Measurements from ENCODE around the gene FGD6. TPM values are rescaled to one million over a fixed set of nuclear protein-coding genes. Genes with fewer than 3 reads are reported as not detected.

The FGD6 gene
- total RNA-seq, 6 experiments from 2014 or later, result 3.5 to 7.8 (median 5.1) TPM

GRCh38 chr12:95057424-95057823 lies 159.8 kb downstream of the FGD6 start:
- H3K4me1 ChIP-seq, result no peaks in the 10 kb centered on the region
- no peaks in the 10 kb centered on the region for H3K27me3 ChIP-seq
- H3K9me3 ChIP-seq, result no peaks in the 10 kb centered on the region
- 92% methylated on average over 3 of the region's 3 CpGs for WGBS (ENCODE audit: insufficient coverage, low coverage, low lambda C conversion rate, missing lambda C conversion rate)
- TF ChIP-seq POLR2A (IDR thresholded peaks at IDR 0.05) (no peak), CTCF (IDR thresholded peaks at IDR 0.05) (no peak)
- no peak overlapping the region for H3K4me3 ChIP-seq
- H3K27ac ChIP-seq, result no peak overlapping the region
- DNase-seq (no peak), ATAC-seq (no peak)
- H3K36me3 ChIP-seq, result peaks cover 0 to 78% (median 28%) of the 10 kb centered on the region in 4 donors
- intact Hi-C loops (cut with DNase I), result no loop called here

- WGBS (ENCODE audit: insufficient coverage, low coverage, low lambda C conversion rate, missing lambda C conversion rate), result 92% methylated on average over 2 of the region's 2 CpGs
- no peak overlapping the region for H3K27ac ChIP-seq
- TF ChIP-seq POLR2A (IDR thresholded peaks at IDR 0.05) (no peak), CTCF (IDR thresholded peaks at IDR 0.05) (no peak)
- DNase-seq, result no peak
- no peak for ATAC-seq
- no peaks in the 10 kb centered on the region for H3K4me1 ChIP-seq
- peaks cover 0 to 72% (median 19%) of the 10 kb centered on the region in 4 donors for H3K36me3 ChIP-seq
- intact Hi-C loops (cut with DNase I), result no loop called here
- H3K27me3 ChIP-seq, result no peaks in the 10 kb centered on the region
- H3K4me3 ChIP-seq, result no peak overlapping the region
- H3K9me3 ChIP-seq, result no peaks in the 10 kb centered on the region
Measured at GRCh38 chr12:95055057-95055456, 162.2 kb downstream of the FGD6 start.

- WGBS (ENCODE audit: insufficient coverage, low coverage, low lambda C conversion rate, missing lambda C conversion rate), result 77% methylated on average over 2 of the region's 2 CpGs
- peaks cover 0 to 69% (median 20%) of the 10 kb centered on the region in 4 donors for H3K36me3 ChIP-seq
- H3K27ac ChIP-seq, result no peak overlapping the region
- no peaks in the 10 kb centered on the region for H3K9me3 ChIP-seq
- intact Hi-C loops (cut with DNase I), result no loop called here
- no peak overlapping the region for H3K4me3 ChIP-seq
- TF ChIP-seq CTCF (IDR thresholded peaks at IDR 0.05), result no peak
- TF ChIP-seq POLR2A (IDR thresholded peaks at IDR 0.05), result no peak
- no peak for DNase-seq
- H3K4me1 ChIP-seq, result no peaks in the 10 kb centered on the region
- ATAC-seq, result no peak
- H3K27me3 ChIP-seq, result no peaks in the 10 kb centered on the region
Measured at GRCh38 chr12:95054206-95054605, 163.1 kb downstream of the FGD6 start.

- DNase-seq (no peak), ATAC-seq (no peak)
- TF ChIP-seq POLR2A (IDR thresholded peaks at IDR 0.05) (no peak), CTCF (IDR thresholded peaks at IDR 0.05) (no peak)
- no peaks in the 10 kb centered on the region for H3K4me1 ChIP-seq
- H3K27me3 ChIP-seq, result no peaks in the 10 kb centered on the region
- no peak overlapping the region for H3K4me3 ChIP-seq
- intact Hi-C loops (cut with DNase I), result no loop called here
- peaks cover 0 to 53% (median 20%) of the 10 kb centered on the region in 4 donors for H3K36me3 ChIP-seq
- H3K27ac ChIP-seq, result no peak overlapping the region
- whole genome bisulfite sequencing (ENCODE audit: insufficient coverage, low coverage, low lambda C conversion rate, missing lambda C conversion rate), result 95% methylated on average over 4 of the region's 4 CpGs
- no peaks in the 10 kb centered on the region for H3K9me3 ChIP-seq
Measured at GRCh38 chr12:95051241-95051640, 166.0 kb downstream of the FGD6 start.

GRCh38 chr12:95037906-95038305 lies 179.4 kb downstream of the FGD6 start:
- no peak overlapping the region for H3K27ac ChIP-seq
- intact Hi-C loops (cut with DNase I), result no loop called here
- TF ChIP-seq CTCF (IDR thresholded peaks at IDR 0.05) (no peak), POLR2A (IDR thresholded peaks at IDR 0.05) (no peak)
- no peak overlapping the region for H3K4me3 ChIP-seq
- no peaks in the 10 kb centered on the region for H3K4me1 ChIP-seq
- ATAC-seq (no peak), DNase-seq (no peak)
- 91% methylated on average over 2 of the region's 2 CpGs for WGBS (ENCODE audit: insufficient coverage, low coverage, low lambda C conversion rate, missing lambda C conversion rate)
- H3K9me3 ChIP-seq, result no peaks in the 10 kb centered on the region
- no peaks in the 10 kb centered on the region for H3K27me3 ChIP-seq
- peaks cover 0 to 29% (median 2%) of the 10 kb centered on the region in 4 donors for H3K36me3 ChIP-seq

Data from right lobe of liver (tissue), 6 donors.